ENCODE measurements around the gene FARS2.

DNA sequence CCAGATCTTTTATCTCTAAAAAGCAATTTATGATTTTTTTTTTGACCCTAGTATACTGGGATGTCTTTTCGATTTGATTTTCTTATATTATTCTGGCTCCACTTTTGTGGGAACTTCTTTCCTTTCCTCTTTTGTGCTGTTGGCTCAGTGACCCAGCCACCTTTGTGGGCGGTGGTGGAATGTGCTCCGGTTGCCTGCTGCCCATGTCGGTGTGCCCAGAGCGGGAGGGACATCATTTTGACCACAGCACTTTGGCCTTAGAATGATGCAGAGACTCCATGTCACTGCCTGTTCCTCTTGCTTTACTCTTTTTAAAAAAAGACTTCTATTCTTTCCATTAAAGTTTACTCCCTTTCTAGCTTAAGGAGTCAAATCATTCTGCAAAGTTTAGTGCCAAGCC, 198.0 kb downstream of the FARS2 start:
- TF ChIP-seq, protein P1, sequence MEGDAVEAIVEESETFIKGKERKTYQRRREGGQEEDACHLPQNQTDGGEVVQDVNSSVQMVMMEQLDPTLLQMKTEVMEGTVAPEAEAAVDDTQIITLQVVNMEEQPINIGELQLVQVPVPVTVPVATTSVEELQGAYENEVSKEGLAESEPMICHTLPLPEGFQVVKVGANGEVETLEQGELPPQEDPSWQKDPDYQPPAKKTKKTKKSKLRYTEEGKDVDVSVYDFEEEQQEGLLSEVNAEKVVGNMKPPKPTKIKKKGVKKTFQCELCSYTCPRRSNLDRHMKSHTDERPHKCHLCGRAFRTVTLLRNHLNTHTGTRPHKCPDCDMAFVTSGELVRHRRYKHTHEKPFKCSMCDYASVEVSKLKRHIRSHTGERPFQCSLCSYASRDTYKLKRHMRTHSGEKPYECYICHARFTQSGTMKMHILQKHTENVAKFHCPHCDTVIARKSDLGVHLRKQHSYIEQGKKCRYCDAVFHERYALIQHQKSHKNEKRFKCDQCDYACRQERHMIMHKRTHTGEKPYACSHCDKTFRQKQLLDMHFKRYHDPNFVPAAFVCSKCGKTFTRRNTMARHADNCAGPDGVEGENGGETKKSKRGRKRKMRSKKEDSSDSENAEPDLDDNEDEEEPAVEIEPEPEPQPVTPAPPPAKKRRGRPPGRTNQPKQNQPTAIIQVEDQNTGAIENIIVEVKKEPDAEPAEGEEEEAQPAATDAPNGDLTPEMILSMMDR (IDR thresholded peaks at IDR 0.05), result no peak
- TF ChIP-seq POLR2A (IDR thresholded peaks at IDR 0.05), result no peak
